Loucy (cell line): ENCODE measurements around the gene MBNL2.

ENCODE experiments used
- H2AFZ ChIP-seq: fragments of 200-600 bp; sonication (generic); 2 replicates; pipeline ENCODE4 v1.6.0; 2016; ENCODE audit warnings: antibody characterized with exemption, mild to moderate bottlenecking, low read length, moderate library complexity
- H3F3A ChIP-seq: fragments of 200-600 bp; 2 replicates; pipeline ENCODE4 v1.6.0; 2016; ENCODE audit warnings: antibody characterized with exemption, low read depth, mild to moderate bottlenecking
- H3K27me3 ChIP-seq: fragments of 200-600 bp; sonication (generic); 2 replicates; pipeline ENCODE4 v1.6.1; 2014; ENCODE audit warnings: low read length, mild to moderate bottlenecking; ENCODE audit not compliant: insufficient read depth, poor library complexity, severe bottlenecking
- H3K36me3 ChIP-seq: fragments of 200-600 bp; sonication (generic); 2 replicates; pipeline ENCODE4 v1.6.1; 2016; ENCODE audit warnings: low read length; ENCODE audit not compliant: insufficient read depth
- H3K4me1 ChIP-seq: fragments of 200-600 bp; sonication (generic); 2 replicates; pipeline ENCODE4 v1.5.1; 2014; ENCODE audit warnings: low read length, mild to moderate bottlenecking; ENCODE audit not compliant: insufficient read depth, poor library complexity, severe bottlenecking
- H3K4me2 ChIP-seq: fragments of 200-600 bp; sonication (generic); 2 replicates; pipeline ENCODE4 v1.6.0; 2014; ENCODE audit warnings: antibody characterized with exemption, low read length, low read depth, mild to moderate bottlenecking; ENCODE audit not compliant: poor library complexity, severe bottlenecking
- H3K4me3 ChIP-seq: fragments of 200-600 bp; sonication (generic); 2 replicates; pipeline ENCODE4 v1.5.1; 2014; ENCODE audit warnings: low read length, mild to moderate bottlenecking, mixed read lengths; ENCODE audit not compliant: poor library complexity, severe bottlenecking
- H3K79me2 ChIP-seq: fragments of 200-600 bp; sonication (generic); 2 replicates; pipeline ENCODE4 v1.6.1; 2014; ENCODE audit warnings: low read length; ENCODE audit not compliant: insufficient read depth
- H3K9ac ChIP-seq: fragments of 200-600 bp; sonication (generic); 2 replicates; pipeline ENCODE4 v1.6.0; 2014; ENCODE audit warnings: mild to moderate bottlenecking, low read depth, low read length, moderate library complexity; ENCODE audit not compliant: poor library complexity, severe bottlenecking
- H3K9me2 ChIP-seq: fragments of 200-600 bp; sonication (generic); replicated peaks from 2 replicates; pipeline ENCODE4 v1.6.1; 2016; ENCODE audit warnings: low read depth, low read length, mixed read lengths
- H3K9me3 ChIP-seq: fragments of 200-600 bp; sonication (generic); 2 replicates; pipeline ENCODE4 v1.6.1; 2014; ENCODE audit warnings: mild to moderate bottlenecking, antibody characterized with exemption, low read length, low read depth; ENCODE audit not compliant: insufficient read depth
- H4K20me1 ChIP-seq: fragments of 200-600 bp; sonication (generic); 2 replicates; pipeline ENCODE4 v1.6.0; 2014; ENCODE audit warnings: antibody characterized with exemption, low read length, mild to moderate bottlenecking; ENCODE audit not compliant: insufficient read depth, poor library complexity, severe bottlenecking
- EZH2phosphoT487 ChIP-seq: fragments of 200-600 bp; IDR thresholded peaks from 2 replicates; pipeline ENCODE4 v1.6.1; 2018; ENCODE audit warnings: antibody characterized with exemption, mild to moderate bottlenecking, moderate library complexity, borderline replicate concordance
- TF ChIP-seq, protein P1 (sequence below): fragments of 200-600 bp; sonication (generic); conservative IDR thresholded peaks from 2 replicates; pipeline ENCODE4 v1.5.1; 2014; ENCODE audit warnings: mild to moderate bottlenecking, antibody characterized with exemption, low read length

MBNL2 gene

DNA sequence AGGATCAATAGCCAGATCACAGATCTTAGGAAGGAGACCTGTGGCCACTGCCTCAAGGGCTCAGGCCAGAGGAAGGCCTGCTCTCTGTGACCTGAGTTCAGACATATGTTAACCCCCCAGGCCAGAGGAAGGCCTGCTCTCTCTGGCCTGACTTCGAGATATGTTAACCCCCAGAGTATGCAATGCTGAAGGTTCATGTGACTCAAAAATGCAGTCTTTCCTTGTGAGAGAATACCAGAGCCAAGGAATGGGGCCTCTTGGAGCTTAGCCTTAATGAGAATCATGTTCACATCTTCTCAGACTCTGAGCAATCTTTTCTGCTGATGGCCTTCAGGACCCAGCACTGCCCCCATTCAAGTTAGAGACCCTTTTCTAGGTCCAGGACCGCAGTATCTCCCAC is 36.7 kb downstream of the MBNL2 start:
- H3K27me3 ChIP-seq: no peaks in the 10 kb centered on the region
- no peaks in the 10 kb centered on the region for H3K36me3 ChIP-seq
- H2AFZ ChIP-seq: no peak overlapping the region
- no peaks in the 10 kb centered on the region for H3K9me3 ChIP-seq
- H3K4me2 ChIP-seq: no peak overlapping the region
- H3K79me2 ChIP-seq: peaks cover 7% of the 10 kb centered on the region; the same call in 1 of the 2 replicates
- H3K9ac ChIP-seq: no peak overlapping the region
- peaks cover 37% of the 10 kb centered on the region for H3K4me1 ChIP-seq
- no peaks in the 10 kb centered on the region for H4K20me1 ChIP-seq
- TF ChIP-seq EZH2phosphoT487: no peak
- TF ChIP-seq, protein P1, sequence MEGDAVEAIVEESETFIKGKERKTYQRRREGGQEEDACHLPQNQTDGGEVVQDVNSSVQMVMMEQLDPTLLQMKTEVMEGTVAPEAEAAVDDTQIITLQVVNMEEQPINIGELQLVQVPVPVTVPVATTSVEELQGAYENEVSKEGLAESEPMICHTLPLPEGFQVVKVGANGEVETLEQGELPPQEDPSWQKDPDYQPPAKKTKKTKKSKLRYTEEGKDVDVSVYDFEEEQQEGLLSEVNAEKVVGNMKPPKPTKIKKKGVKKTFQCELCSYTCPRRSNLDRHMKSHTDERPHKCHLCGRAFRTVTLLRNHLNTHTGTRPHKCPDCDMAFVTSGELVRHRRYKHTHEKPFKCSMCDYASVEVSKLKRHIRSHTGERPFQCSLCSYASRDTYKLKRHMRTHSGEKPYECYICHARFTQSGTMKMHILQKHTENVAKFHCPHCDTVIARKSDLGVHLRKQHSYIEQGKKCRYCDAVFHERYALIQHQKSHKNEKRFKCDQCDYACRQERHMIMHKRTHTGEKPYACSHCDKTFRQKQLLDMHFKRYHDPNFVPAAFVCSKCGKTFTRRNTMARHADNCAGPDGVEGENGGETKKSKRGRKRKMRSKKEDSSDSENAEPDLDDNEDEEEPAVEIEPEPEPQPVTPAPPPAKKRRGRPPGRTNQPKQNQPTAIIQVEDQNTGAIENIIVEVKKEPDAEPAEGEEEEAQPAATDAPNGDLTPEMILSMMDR: no peak
- no peaks in the 10 kb centered on the region for H3F3A ChIP-seq
- H3K4me3 ChIP-seq: no peak overlapping the region
- H3K9me2 ChIP-seq: no peaks in the 10 kb centered on the region

DNA sequence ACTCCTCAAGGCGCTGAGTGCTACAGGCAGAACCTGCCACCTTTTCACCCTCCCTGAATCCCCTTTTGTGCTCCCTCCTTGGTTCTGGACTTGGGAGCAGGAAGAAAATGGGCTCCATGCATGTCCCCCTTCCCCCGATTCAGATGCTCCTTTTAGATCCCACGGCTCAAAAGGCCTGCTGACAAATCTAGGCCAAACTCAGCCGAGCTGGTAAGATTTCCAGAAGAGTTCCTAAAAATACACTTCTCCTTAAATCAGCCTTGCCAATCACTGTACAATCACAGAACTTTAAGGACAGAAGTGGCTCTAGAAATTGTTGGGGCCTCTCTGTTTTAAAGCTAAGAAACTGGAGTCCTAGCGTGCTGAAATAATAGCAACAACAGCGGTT is 37.3 kb downstream of the MBNL2 start:
- no peaks in the 10 kb centered on the region for H3K9me2 ChIP-seq
- H3K4me2 ChIP-seq: no peak overlapping the region
- H3K36me3 ChIP-seq: no peaks in the 10 kb centered on the region
- TF ChIP-seq, protein P1: no peak
- no peak overlapping the region for H3K4me3 ChIP-seq
- no peak overlapping the region for H2AFZ ChIP-seq
- H3K9me3 ChIP-seq: no peaks in the 10 kb centered on the region
- H3F3A ChIP-seq: no peaks in the 10 kb centered on the region
- peaks cover 7% of the 10 kb centered on the region; the same call in 1 of the 2 replicates for H3K79me2 ChIP-seq
- no peak overlapping the region for H3K9ac ChIP-seq
- no peaks in the 10 kb centered on the region for H4K20me1 ChIP-seq
- H3K27me3 ChIP-seq: no peaks in the 10 kb centered on the region
- peaks cover 37% of the 10 kb centered on the region for H3K4me1 ChIP-seq

DNA sequence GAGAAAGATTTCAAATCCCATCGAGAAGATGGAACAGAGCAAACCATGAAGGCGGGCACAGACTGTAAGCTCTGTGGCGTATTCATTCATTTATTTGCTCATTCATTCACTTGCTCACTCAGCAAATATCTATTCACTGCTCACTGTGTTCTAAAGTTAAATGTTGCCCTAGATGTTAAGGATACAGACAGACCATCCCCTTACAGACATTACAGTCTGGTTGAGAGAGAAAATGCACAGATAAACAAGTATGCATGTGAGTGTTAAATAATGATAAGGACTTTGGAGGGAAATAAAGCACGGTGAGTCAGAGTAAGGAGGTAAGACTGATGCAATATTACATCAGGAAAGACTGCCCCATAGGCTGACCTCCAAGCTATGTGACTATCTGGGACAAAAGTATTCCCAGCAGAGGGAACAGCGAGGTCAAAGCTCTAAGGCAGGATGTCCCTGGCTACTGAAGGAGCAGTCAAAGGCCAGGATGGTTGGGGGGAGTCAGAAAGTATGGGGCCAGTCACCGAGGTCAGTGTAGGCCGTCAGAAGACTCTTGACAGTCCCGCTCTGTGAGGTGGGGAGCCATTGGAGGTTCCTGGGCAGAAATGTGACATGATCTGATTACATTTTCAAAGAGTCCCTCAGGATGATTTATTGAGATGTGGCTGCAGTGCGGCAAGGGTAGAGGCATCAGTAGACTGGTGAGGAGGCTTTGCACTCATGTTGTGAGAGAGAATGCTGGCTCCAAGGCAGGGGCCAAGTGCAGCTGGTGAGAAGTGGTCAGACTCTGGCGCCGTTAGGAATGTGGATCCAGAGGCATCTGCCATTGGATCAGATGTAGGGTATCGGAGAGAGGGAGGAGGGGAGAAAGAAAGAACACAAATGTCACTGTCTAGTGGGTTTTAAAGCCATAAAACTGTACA is 37.9 kb downstream of the MBNL2 start:
- H3K4me1 ChIP-seq: peaks cover 37% of the 10 kb centered on the region
- H2AFZ ChIP-seq: no peak overlapping the region
- H3K79me2 ChIP-seq: peaks cover 7% of the 10 kb centered on the region; the same call in 1 of the 2 replicates

More for the DNA sequence above, 37.9 kb downstream of the MBNL2 start:
- Histone ChIP-seq H3K9me2 (no peaks in the 10 kb centered on the region), H3K9me3 (no peaks in the 10 kb centered on the region), H3K9ac (no peak overlapping the region), H3K27me3 (no peaks in the 10 kb centered on the region), H3K4me3 (no peak overlapping the region), H3K36me3 (no peaks in the 10 kb centered on the region), H4K20me1 (no peaks in the 10 kb centered on the region), H3K4me2 (no peak overlapping the region), H3F3A (no peaks in the 10 kb centered on the region)
- no peak for TF ChIP-seq EZH2phosphoT487
- TF ChIP-seq, protein P1: no peak
